ENCODE data around the gene PSMB2.
"Not testable (repeated sequence)": the region's sequence is repeated elsewhere in the genome, so short reads cannot be mapped to it uniquely, and the experiment has no call there.

PSMB2 gene

GRCh38 chr1:35592991-35593769 lies 48.1 kb downstream of the PSMB2 start:
- DNase-seq (ENCODE audit: low read depth) = no peak

- no peak for DNase-seq (ENCODE audit: low read depth)
Measured at GRCh38 chr1:35591211-35591610, 50.1 kb downstream of the PSMB2 start.

GRCh38 chr1:35590476-35591040 lies 50.8 kb downstream of the PSMB2 start:
- DNase-seq (ENCODE audit: low read depth) = no peak

GRCh38 chr1:35589516-35590427 lies 51.6 kb downstream of the PSMB2 start:
- no peak for DNase-seq (ENCODE audit: low read depth)

- DNase-seq (ENCODE audit: low read depth) = no peak
Measured at GRCh38 chr1:35588197-35588910, 53.0 kb downstream of the PSMB2 start.

GRCh38 chr1:35587736-35588135 lies 53.6 kb downstream of the PSMB2 start:
- no peak for DNase-seq (ENCODE audit: low read depth)

- no peak for DNase-seq (ENCODE audit: low read depth)
Measured at GRCh38 chr1:35586808-35587207, 54.5 kb downstream of the PSMB2 start.

GRCh38 chr1:35585805-35586204 lies 55.5 kb downstream of the PSMB2 start:
- not testable (repeated sequence) for DNase-seq (ENCODE audit: low read depth)

GRCh38 chr1:35585281-35585680 lies 56.0 kb downstream of the PSMB2 start:
- no peak for DNase-seq (ENCODE audit: low read depth)

GRCh38 chr1:35581621-35582020 lies 59.7 kb downstream of the PSMB2 start:
- DNase-seq (ENCODE audit: low read depth) = not testable (repeated sequence)

GRCh38 chr1:35580949-35581388 lies 60.4 kb downstream of the PSMB2 start:
- DNase-seq (ENCODE audit: low read depth) = no peak

GRCh38 chr1:35577071-35577998 lies 64.0 kb downstream of the PSMB2 start:
- no peak for DNase-seq (ENCODE audit: low read depth)

GRCh38 chr1:35576766-35577070 lies 64.6 kb downstream of the PSMB2 start:
- DNase-seq (ENCODE audit: low read depth) = not testable (repeated sequence)

- DNase-seq (ENCODE audit: low read depth) = no peak
Measured at GRCh38 chr1:35576061-35576765, 65.1 kb downstream of the PSMB2 start.

- DNase-seq (ENCODE audit: low read depth) = no peak
Measured at GRCh38 chr1:35575416-35575958, 65.8 kb downstream of the PSMB2 start.

GRCh38 chr1:35574655-35575415 lies 66.5 kb downstream of the PSMB2 start:
- DNase-seq (ENCODE audit: low read depth) = no peak

- no peak for DNase-seq (ENCODE audit: low read depth)
Measured at GRCh38 chr1:35574125-35574654, 67.1 kb downstream of the PSMB2 start.

GRCh38 chr1:35573198-35574124 lies 67.9 kb downstream of the PSMB2 start, which contains the start of gene TFAP2E:
Gene TFAP2E (plus strand): TSS chr1:35573314. CDS start chr1:35573578, 264 bp downstream.
- no peak for DNase-seq (ENCODE audit: low read depth)

Data from stimulated activated CD8-positive, alpha-beta memory T cell treated with anti-CD3 and anti-CD28 coated beads, Interleukin-15, amount 100 ng/mL, for 24 hours (primary cell).